OCI-LY7 (cell line): ENCODE measurements around the gene DMXL2.

Experiments
- CTCF ChIP-seq: fragments of 200-600 bp; sonication (generic); conservative IDR thresholded peaks from 2 replicates; pipeline ENCODE4 v1.5.1; 2014; ENCODE audit warnings: mild to moderate bottlenecking, antibody characterized with exemption, low read length, moderate library complexity, mixed read lengths
- EZH2phosphoT487 ChIP-seq: fragments of 200-600 bp; sonication (generic); IDR thresholded peaks from 2 replicates; pipeline ENCODE4 v1.6.1; 2018; ENCODE audit warnings: low read depth, borderline replicate concordance, mild to moderate bottlenecking, mixed run types, antibody characterized with exemption, low read length, moderate library complexity, mixed read lengths

DNA sequence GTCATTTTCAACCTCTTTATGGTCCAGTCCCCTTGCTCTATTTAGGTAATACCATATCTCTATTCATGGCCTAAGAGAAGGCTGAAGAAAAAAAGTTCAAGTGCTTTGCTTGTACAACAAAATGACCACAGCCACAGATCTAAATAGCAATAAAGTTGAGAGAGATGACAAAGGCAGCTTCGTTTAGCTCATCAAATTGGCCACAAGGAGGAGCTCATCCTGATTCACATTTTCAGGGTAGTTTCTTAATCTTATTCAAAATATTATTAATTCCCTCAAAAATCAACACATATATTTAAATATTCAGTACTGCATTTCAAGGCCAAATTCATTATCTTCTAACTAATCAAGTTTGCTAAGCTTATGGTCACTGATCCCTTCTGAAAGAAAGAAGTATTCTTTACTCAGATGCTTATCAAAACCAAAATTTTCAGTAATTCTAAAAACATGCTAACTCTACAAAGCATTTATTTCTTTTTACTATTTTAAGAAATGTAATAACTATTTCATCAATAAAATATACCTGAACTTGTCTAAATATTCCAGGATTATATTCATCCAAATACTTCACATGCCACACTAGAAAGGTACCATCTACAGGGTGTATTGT lies 85.5 kb downstream of the DMXL2 start:
- TF ChIP-seq CTCF (peak; percentile 76), EZH2phosphoT487 (no peak)
